HepG2 (cell line): ENCODE results near the gene ZBTB17. TPM values are rescaled to one million over a fixed set of nuclear protein-coding genes. Genes with fewer than 3 reads are reported as not detected.

ENCODE experiments used
- ADNP ChIP-seq: sonication (generic); formaldehyde crosslinking; IDR thresholded peaks from 2 replicates; pipeline ENCODE4 v1.4.0; 2020; ENCODE audit warnings: missing genetic modification reagents
- CEBPB ChIP-seq: IDR thresholded peaks from 2 replicates; pipeline ENCODE4 v1.6.1; 2011; ENCODE audit warnings: low read depth, low read length, improper control_type of control experiment, borderline replicate concordance
- CREB3 ChIP-seq: sonication (generic); formaldehyde crosslinking; IDR thresholded peaks from 2 replicates; pipeline ENCODE4 v1.5.0; 2020; ENCODE audit warnings: missing genetic modification reagents
- CREBL2 ChIP-seq: sonication (generic); formaldehyde crosslinking; IDR thresholded peaks from 2 replicates; pipeline ENCODE4 v1.8.1; 2023; ENCODE audit warnings: missing genetic modification reagents, mild to moderate bottlenecking, borderline replicate concordance
- FOXC1 ChIP-seq: sonication (generic); formaldehyde crosslinking; IDR thresholded peaks from 2 replicates; pipeline ENCODE4 v1.8.0; 2022; ENCODE audit warnings: mild to moderate bottlenecking, missing genetic modification reagents, borderline replicate concordance
- GMEB1 ChIP-seq: sonication (generic); formaldehyde crosslinking; IDR thresholded peaks from 2 replicates; pipeline ENCODE4 v1.5.1; 2020; ENCODE audit warnings: missing genetic modification reagents, mild to moderate bottlenecking, borderline replicate concordance
- MATR3 ChIP-seq: sonication (generic); formaldehyde crosslinking; IDR thresholded peaks from 2 replicates; pipeline ENCODE4 v1.4.0; 2020; ENCODE audit warnings: missing genetic modification reagents
- NFYB ChIP-seq: sonication (generic); formaldehyde crosslinking; IDR thresholded peaks from 2 replicates; pipeline ENCODE4 v1.4.0; 2020; ENCODE audit warnings: missing genetic modification reagents
- NRL ChIP-seq: sonication (generic); formaldehyde crosslinking; IDR thresholded peaks from 2 replicates; pipeline ENCODE4 v1.5.0; 2020; ENCODE audit warnings: missing genetic modification reagents, mild to moderate bottlenecking, moderate library complexity, borderline replicate concordance
- POGZ ChIP-seq: sonication (generic); formaldehyde crosslinking; IDR thresholded peaks from 2 replicates; pipeline ENCODE4 v1.4.0; 2020; ENCODE audit warnings: mild to moderate bottlenecking, missing genetic modification reagents
- PRDM4 ChIP-seq: sonication (generic); formaldehyde crosslinking; IDR thresholded peaks from 2 replicates; pipeline ENCODE4 v1.9.0; 2021; ENCODE audit warnings: missing genetic modification reagents, borderline replicate concordance
- SIX1 ChIP-seq: sonication (generic); formaldehyde crosslinking; IDR thresholded peaks from 2 replicates; pipeline ENCODE4 v1.4.0; 2020; ENCODE audit warnings: missing genetic modification reagents, borderline replicate concordance
- SMC3 ChIP-seq: IDR thresholded peaks from 2 replicates; pipeline ENCODE4 v1.6.1; 2011; ENCODE audit warnings: low read length, improper control_type of control experiment
- STAG1 ChIP-seq: sonication (generic); formaldehyde crosslinking; IDR thresholded peaks from 2 replicates; pipeline ENCODE4 v1.4.0; 2020; ENCODE audit warnings: missing genetic modification reagents
- THRA ChIP-seq: sonication (generic); formaldehyde crosslinking; IDR thresholded peaks from 2 replicates; pipeline ENCODE4 v1.4.0; 2020; ENCODE audit warnings: missing genetic modification reagents, borderline replicate concordance
- ZC3H13 ChIP-seq: sonication (generic); formaldehyde crosslinking; IDR thresholded peaks from 2 replicates; pipeline ENCODE4 v1.8.1; 2023; ENCODE audit warnings: mild to moderate bottlenecking, missing genetic modification reagents, moderate library complexity
- ZNF253 ChIP-seq: sonication (generic); formaldehyde crosslinking; IDR thresholded peaks from 2 replicates; pipeline ENCODE4 v1.8.0; 2022; ENCODE audit warnings: mild to moderate bottlenecking, missing genetic modification reagents, borderline replicate concordance
- ZNF605 ChIP-seq: sonication (generic); formaldehyde crosslinking; IDR thresholded peaks from 2 replicates; pipeline ENCODE4 v1.8.0; 2022; ENCODE audit warnings: mild to moderate bottlenecking, missing genetic modification reagents
- ZNF607 ChIP-seq: sonication (generic); formaldehyde crosslinking; IDR thresholded peaks from 2 replicates; pipeline ENCODE4 v1.5.1; 2020; ENCODE audit warnings: missing genetic modification reagents, mild to moderate bottlenecking, borderline replicate concordance
- ZNF629 ChIP-seq: sonication (generic); formaldehyde crosslinking; conservative IDR thresholded peaks from 2 replicates; pipeline ENCODE4 v1.5.0; 2020; ENCODE audit warnings: missing genetic modification reagents
- ZNF644 ChIP-seq: IDR thresholded peaks from 2 replicates; pipeline ENCODE4 v1.6.1; 2016; ENCODE audit warnings: low read depth
- ZNF879 ChIP-seq: sonication (generic); formaldehyde crosslinking; IDR thresholded peaks from 2 replicates; pipeline ENCODE4 v1.8.1; 2023; ENCODE audit warnings: missing genetic modification reagents
- ZSCAN25 ChIP-seq: sonication (generic); formaldehyde crosslinking; IDR thresholded peaks from 2 replicates; pipeline ENCODE4 v1.8.0; 2022; ENCODE audit warnings: mild to moderate bottlenecking, missing genetic modification reagents
- polyA plus RNA-seq, 8 experiments: library from polyadenylated mRNA; depleted of rRNA in 3 of 8; stranded (reverse) in 7 of 8; unstranded in 1 of 8; fragments of >200 nt; fragmentation: Illumina TruSeq in 4 of 8; extraction: Trizol in 4 of 8; gene quantifications; 2 replicates each; pipeline versions ENCODE4 v1.2.1 to v1.2.3, GENCODE V29; 2011 to 2016; ENCODE audit warnings: low read depth in 4 of 8, missing spikeins in 1 of 8, mixed read lengths in 1 of 8; ENCODE audit not compliant: insufficient read depth in 1 of 8
- total RNA-seq, 5 experiments: library from RNA; depleted of rRNA; stranded (reverse); fragments of >200 nt; fragmentation: Illumina TruSeq; extraction: Trizol; gene quantifications; 2 replicates each; pipeline ENCODE4 v1.2.3, GENCODE V29; 2016; ENCODE audit warnings: low read depth in 1 of 5

ZBTB17 gene
- total and polyA plus RNA-seq, 2 of the 13 experiments (the other 11 are each of a cell fraction or from before 2014, with no cell fraction given): 16.7 to 17.0 TPM

- peak; percentile 54; the same call in 1 of the 2 replicates for TF ChIP-seq CEBPB
- 0 out of 2 replicates have a peak, but pooled peaks have one; percentile 26 for TF ChIP-seq GMEB1 (CRISPR knock-in tag)
- no peak; the same call in 1 of the 2 replicates for TF ChIP-seq ADNP (CRISPR knock-in tag)
- peak; percentile 41 for TF ChIP-seq STAG1 (CRISPR knock-in tag)
- peak; percentile 11; the same call in 1 of the 2 replicates for TF ChIP-seq POGZ
- no peak for TF ChIP-seq MATR3 (CRISPR knock-in tag)
- 0 out of 2 replicates have a peak, but pooled peaks have one; percentile 39 for TF ChIP-seq FOXC1 (CRISPR knock-in tag)
- TF ChIP-seq SMC3: no peak
- no peak for TF ChIP-seq PRDM4 (CRISPR knock-in tag)
- TF ChIP-seq ZNF629 (CRISPR knock-in tag): no peak
- TF ChIP-seq THRA (CRISPR knock-in tag): 0 out of 2 replicates have a peak, but pooled peaks have one; percentile 23
- TF ChIP-seq SIX1 (CRISPR knock-in tag): no peak
- TF ChIP-seq NFYB: no peak
- no peak for TF ChIP-seq ZNF879 (CRISPR knock-in tag)
- 0 out of 2 replicates have a peak, but pooled peaks have one; percentile 20 for TF ChIP-seq NRL (CRISPR knock-in tag)
- TF ChIP-seq ZNF253 (CRISPR knock-in tag): no peak
- TF ChIP-seq ZSCAN25 (CRISPR knock-in tag): no peak
- no peak for TF ChIP-seq ZNF607 (CRISPR knock-in tag)
- TF ChIP-seq CREBL2 (CRISPR knock-in tag): no peak
- peak; percentile 35; the same call in 1 of the 2 replicates for TF ChIP-seq ZC3H13
- TF ChIP-seq CREB3 (CRISPR knock-in tag): no peak
- no peak for TF ChIP-seq ZNF644 (CRISPR knock-in tag)
- no peak for TF ChIP-seq ZNF605 (CRISPR knock-in tag)
Observed at GRCh38 chr1:16012590-16013219, 36.8 kb upstream of the ZBTB17 start (continued).
